Panc1 (cell line): ENCODE measurements around the gene SERPINE2. TPM values are rescaled to one million over a fixed set of nuclear protein-coding genes. Genes with fewer than 3 reads are reported as not detected.

Experiments used
- ATAC-seq: fragments of 200-7000 bp; cut with Tn5 transposase; 2 replicates; pipeline ENCODE4 v1.9.1; 2020; ENCODE audit warnings: mild to moderate bottlenecking, moderate library complexity
- Bru-seq: library from RNA; stranded (reverse); fragments of 400-500 nt; gene quantifications from one replicate; lab custom pipeline; 2021; lab: Mats Ljungman, UMichigan
- BruChase-seq, 2 experiments: library from RNA; stranded (reverse); fragments of 400-500 nt; gene quantifications; one replicate each; lab custom pipeline; 2021; lab: Mats Ljungman, UMichigan
- BruUV-seq: library from RNA; stranded (reverse); fragments of 400-500 nt; replicated peaks from 2 replicates; lab custom pipeline; 2021; lab: Mats Ljungman, UMichigan
- CTCF ChIA-PET: fragments of 300-600 bp; sonication (Branson Sonifier 250); formaldehyde crosslinking; loops from one replicate; lab custom pipeline; 2022; ENCODE audit warnings: antibody characterized with exemption; lab: Charles Lee
- POLR2A ChIA-PET: fragments of 300-600 bp; sonication (Branson Sonifier 250); formaldehyde crosslinking; loops from one replicate; lab custom pipeline; 2022; ENCODE audit warnings: antibody characterized with exemption; lab: Charles Lee
- DNase-seq: peaks from one replicate; pipeline ENCODE4 v3.0.0-alpha.2; 2010; ENCODE audit warnings: low read depth, low spot score
- H3K27ac ChIP-seq: 2 replicates; pipeline ENCODE4 v1.5.1; 2011; ENCODE audit warnings: mild to moderate bottlenecking, low read length, inconsistent platforms
- H3K27me3 ChIP-seq: fragments of 200-500 bp; sonication (Bioruptor generic); 2 replicates; pipeline ENCODE4 v1.6.0; 2014; ENCODE audit warnings: low read length, inconsistent platforms; ENCODE audit not compliant: control insufficient read depth, insufficient read depth
- H3K36me3 ChIP-seq: fragments of 200-500 bp; sonication (Bioruptor generic); 2 replicates; pipeline ENCODE4 v1.5.1; 2014; ENCODE audit warnings: inconsistent platforms, mild to moderate bottlenecking, low read length, moderate library complexity; ENCODE audit not compliant: control insufficient read depth, insufficient read depth
- H3K4me1 ChIP-seq: 2 replicates; pipeline ENCODE4 v1.5.1; 2011; ENCODE audit warnings: inconsistent platforms, mild to moderate bottlenecking, low read length, moderate library complexity; ENCODE audit not compliant: control insufficient read depth, insufficient read depth
- H3K4me3 ChIP-seq, 2 experiments: 2 replicates each; pipeline ENCODE4 v1.5.1; 2011 to 2012; ENCODE audit warnings: low read depth in 2 of 2, low read length in 2 of 2, mild to moderate bottlenecking in 2 of 2, inconsistent platforms in 1 of 2, moderate library complexity in 1 of 2
- H3K9me3 ChIP-seq: fragments of 200-500 bp; sonication (Bioruptor generic); 2 replicates; pipeline ENCODE4 v1.5.1; 2014; ENCODE audit warnings: low read depth, mild to moderate bottlenecking, inconsistent platforms, low read length, moderate library complexity; ENCODE audit not compliant: control insufficient read depth, insufficient read depth
- POLR2AphosphoS5 ChIP-seq: IDR thresholded peaks from 2 replicates; pipeline ENCODE4 v1.6.1; 2012; ENCODE audit warnings: mild to moderate bottlenecking, low read depth, low read length, moderate library complexity
- SIN3A ChIP-seq: IDR thresholded peaks from 2 replicates; pipeline ENCODE4 v1.6.1; 2012; ENCODE audit warnings: low read depth, mild to moderate bottlenecking, low read length, moderate library complexity, borderline replicate concordance; ENCODE audit not compliant: insufficient read depth
- TCF7L2 ChIP-seq: IDR thresholded peaks from 2 replicates; pipeline ENCODE4 v1.6.1; 2011; ENCODE audit warnings: mild to moderate bottlenecking, low read depth, low read length, inconsistent platforms
- in situ Hi-C: cut with HindIII; loops from 2 replicates; pipeline ENCODE4 v1.10.0; 2016; ENCODE audit warnings: low sequenced_read_pairs, low pct_unique_long_range_greater_than_20kb
- intact Hi-C: fragments of 100-400 bp; cut with micrococcal nuclease; formaldehyde crosslinking; loops from one replicate; pipeline ENCODE4 v1.10.0; 2022; ENCODE audit not compliant: unreplicated experiment
- long read RNA-seq: library from polyadenylated mRNA; unstranded; transcript quantifications from one replicate; pipeline ENCODE4 v2.0.0, GENCODE V29; 2021; ENCODE audit not compliant: unreplicated experiment
- polyA plus RNA-seq: library from polyadenylated mRNA; unstranded; fragments of >200 nt; gene quantifications from one replicate; pipeline ENCODE4 v1.2.1, GENCODE V29; 2012; ENCODE audit warnings: missing spikeins; ENCODE audit not compliant: insufficient read length
- total RNA-seq: library from RNA; stranded (reverse); gene quantifications from one replicate; pipeline ENCODE4 v1.2.1, GENCODE V29; 2021; ENCODE audit not compliant: unreplicated experiment
- TF ChIP-seq, protein P1 (sequence below): fragments of 450-650 bp; IDR thresholded peaks from 2 replicates; pipeline ENCODE4 v1.5.1; 2017; ENCODE audit warnings: mild to moderate bottlenecking
- TF ChIP-seq, protein P2 (sequence below), 2 experiments: IDR thresholded peaks; 2 replicates each; pipeline ENCODE4 v1.6.1; 2011 to 2012; ENCODE audit warnings: low read depth in 2 of 2, control low read depth in 1 of 2, low read length in 1 of 2, mild to moderate bottlenecking in 1 of 2, moderate library complexity in 1 of 2; ENCODE audit not compliant: insufficient read depth in 1 of 2

Gene SERPINE2, protein sequence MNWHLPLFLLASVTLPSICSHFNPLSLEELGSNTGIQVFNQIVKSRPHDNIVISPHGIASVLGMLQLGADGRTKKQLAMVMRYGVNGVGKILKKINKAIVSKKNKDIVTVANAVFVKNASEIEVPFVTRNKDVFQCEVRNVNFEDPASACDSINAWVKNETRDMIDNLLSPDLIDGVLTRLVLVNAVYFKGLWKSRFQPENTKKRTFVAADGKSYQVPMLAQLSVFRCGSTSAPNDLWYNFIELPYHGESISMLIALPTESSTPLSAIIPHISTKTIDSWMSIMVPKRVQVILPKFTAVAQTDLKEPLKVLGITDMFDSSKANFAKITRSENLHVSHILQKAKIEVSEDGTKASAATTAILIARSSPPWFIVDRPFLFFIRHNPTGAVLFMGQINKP
- total RNA-seq (3.1 TPM), Bru-seq, nascent RNA (percentile 21 among the genes with signal in this experiment), BruChase-seq, experiment 1, labeled RNA remaining after a 2-hour chase (percentile 17 among the genes with signal in this experiment), BruChase-seq, experiment 2, labeled RNA remaining after a 6-hour chase (percentile 20 among the genes with signal in this experiment)
- polyA plus RNA-seq, result 0.64 TPM
- long read RNA-seq, partial matches to known transcripts, result 0 of 6 reads
- long read RNA-seq, other reads (novel, unspliced or antisense), result 2 of 6 reads

DNA sequence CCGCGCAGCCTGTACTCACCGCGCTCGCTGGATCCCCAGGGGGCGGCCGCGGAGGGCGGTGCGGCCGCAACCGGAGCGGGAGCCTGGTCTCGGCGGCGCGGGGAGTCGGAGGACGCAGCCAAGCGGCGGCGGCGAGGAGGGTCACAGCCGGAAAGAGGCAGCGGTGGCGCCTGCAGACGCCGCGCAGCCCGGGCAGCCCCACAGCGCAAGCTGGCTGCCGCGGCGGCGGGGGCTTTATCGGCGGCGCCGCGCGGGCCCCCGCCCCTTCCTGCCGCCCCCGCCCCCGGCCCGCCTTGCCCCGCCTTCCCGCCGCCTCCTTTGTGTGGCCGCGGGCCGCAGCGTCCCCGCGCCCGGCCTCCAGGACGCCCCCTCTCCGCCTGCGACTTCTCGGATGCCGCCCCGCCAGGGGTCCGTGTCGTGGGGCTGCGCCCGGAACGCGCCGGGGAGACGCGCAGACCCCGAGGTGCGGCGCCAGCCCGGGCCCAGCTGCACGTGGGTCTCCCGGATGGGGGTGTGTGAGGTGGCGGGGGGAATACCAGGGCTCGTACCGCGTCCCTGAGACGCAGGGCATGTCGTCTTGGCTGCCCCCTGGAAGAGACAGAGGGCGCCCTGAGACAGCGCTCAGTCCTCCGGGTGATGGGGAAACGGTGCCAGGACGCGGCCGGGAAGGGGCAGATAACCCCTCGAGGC, at the start of gene SERPINE2:
Gene SERPINE2 (minus strand): TSS at position 207 of the 690 bp plus-strand sequence. CDS start 37,386 bp downstream, outside the sequence.
- in situ Hi-C loops (no loop called here), intact Hi-C loops (loop anchor here (1.0 kb wide), 2 partner anchors 9 to 245 kb away; no protein-coding TSS in a partner anchor)
- Histone ChIP-seq H3K9me3 (no peaks in the 10 kb centered on the region), H3K27ac (no peak within 1 kb of the TSS), H3K36me3 (peaks cover 3% of the 10 kb centered on the region; the same call in 1 of the 2 replicates), H3K27me3 (peaks cover 45% of the 10 kb centered on the region), H3K4me1 (peaks cover 6% of the 10 kb centered on the region; the same call in 1 of the 2 replicates), H3K4me3 (peak within 1 kb of the TSS; percentile 53 to 64)
- no peak for TF ChIP-seq SIN3A
- TF ChIP-seq, protein P1, sequence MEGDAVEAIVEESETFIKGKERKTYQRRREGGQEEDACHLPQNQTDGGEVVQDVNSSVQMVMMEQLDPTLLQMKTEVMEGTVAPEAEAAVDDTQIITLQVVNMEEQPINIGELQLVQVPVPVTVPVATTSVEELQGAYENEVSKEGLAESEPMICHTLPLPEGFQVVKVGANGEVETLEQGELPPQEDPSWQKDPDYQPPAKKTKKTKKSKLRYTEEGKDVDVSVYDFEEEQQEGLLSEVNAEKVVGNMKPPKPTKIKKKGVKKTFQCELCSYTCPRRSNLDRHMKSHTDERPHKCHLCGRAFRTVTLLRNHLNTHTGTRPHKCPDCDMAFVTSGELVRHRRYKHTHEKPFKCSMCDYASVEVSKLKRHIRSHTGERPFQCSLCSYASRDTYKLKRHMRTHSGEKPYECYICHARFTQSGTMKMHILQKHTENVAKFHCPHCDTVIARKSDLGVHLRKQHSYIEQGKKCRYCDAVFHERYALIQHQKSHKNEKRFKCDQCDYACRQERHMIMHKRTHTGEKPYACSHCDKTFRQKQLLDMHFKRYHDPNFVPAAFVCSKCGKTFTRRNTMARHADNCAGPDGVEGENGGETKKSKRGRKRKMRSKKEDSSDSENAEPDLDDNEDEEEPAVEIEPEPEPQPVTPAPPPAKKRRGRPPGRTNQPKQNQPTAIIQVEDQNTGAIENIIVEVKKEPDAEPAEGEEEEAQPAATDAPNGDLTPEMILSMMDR, result peak; percentile 76
- ChIA-PET CTCF (no interaction called here), POLR2A (no interaction called here)
- no TSS peak for BruUV-seq
- ATAC-seq, result peak; percentile 89
- no peak for DNase-seq

DNA sequence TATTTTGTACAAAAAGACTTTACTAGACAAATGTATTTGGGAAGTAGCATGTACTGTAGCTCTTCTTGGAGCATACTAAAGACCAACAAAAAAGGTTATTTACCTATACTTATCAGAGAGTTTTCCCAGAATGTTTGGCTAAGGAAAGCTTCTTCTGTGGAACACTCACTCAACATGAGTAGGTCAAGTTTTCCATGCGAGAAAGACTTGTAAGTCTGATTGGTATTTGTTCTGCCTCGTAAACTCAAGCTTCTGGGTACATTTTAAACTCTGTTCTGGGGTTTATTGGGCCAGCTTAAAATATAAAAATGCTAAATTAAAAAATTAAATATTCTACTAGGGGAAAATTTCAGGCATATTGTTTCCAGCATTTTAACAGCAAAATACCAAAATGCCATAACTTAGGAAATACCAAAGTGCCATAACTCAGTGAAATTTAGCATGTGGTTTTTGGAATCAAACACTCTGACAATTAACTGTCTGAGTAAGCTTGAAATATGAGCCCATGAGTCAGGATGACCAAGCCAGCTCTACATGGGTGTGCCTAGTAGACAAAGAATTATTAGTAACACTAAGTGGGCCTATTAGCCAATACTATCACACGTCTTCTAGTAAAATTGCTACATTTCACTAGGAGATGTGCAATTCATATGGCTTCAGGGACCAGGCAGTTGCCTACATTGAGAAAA, 47.3 kb upstream of the SERPINE2 start:
- Histone ChIP-seq H3K27me3 (no peaks in the 10 kb centered on the region), H3K4me3 (no peak overlapping the region), H3K9me3 (no peaks in the 10 kb centered on the region), H3K27ac (no peak overlapping the region), H3K4me1 (no peaks in the 10 kb centered on the region), H3K36me3 (no peaks in the 10 kb centered on the region)
- DNase-seq (peak; percentile 54), ATAC-seq (no peak)
- BruUV-seq, result no TSS peak
- TF ChIP-seq TCF7L2, result no peak
- TF ChIP-seq, protein P1, result no peak
- no peak for TF ChIP-seq POLR2AphosphoS5
- TF ChIP-seq, protein P2, sequence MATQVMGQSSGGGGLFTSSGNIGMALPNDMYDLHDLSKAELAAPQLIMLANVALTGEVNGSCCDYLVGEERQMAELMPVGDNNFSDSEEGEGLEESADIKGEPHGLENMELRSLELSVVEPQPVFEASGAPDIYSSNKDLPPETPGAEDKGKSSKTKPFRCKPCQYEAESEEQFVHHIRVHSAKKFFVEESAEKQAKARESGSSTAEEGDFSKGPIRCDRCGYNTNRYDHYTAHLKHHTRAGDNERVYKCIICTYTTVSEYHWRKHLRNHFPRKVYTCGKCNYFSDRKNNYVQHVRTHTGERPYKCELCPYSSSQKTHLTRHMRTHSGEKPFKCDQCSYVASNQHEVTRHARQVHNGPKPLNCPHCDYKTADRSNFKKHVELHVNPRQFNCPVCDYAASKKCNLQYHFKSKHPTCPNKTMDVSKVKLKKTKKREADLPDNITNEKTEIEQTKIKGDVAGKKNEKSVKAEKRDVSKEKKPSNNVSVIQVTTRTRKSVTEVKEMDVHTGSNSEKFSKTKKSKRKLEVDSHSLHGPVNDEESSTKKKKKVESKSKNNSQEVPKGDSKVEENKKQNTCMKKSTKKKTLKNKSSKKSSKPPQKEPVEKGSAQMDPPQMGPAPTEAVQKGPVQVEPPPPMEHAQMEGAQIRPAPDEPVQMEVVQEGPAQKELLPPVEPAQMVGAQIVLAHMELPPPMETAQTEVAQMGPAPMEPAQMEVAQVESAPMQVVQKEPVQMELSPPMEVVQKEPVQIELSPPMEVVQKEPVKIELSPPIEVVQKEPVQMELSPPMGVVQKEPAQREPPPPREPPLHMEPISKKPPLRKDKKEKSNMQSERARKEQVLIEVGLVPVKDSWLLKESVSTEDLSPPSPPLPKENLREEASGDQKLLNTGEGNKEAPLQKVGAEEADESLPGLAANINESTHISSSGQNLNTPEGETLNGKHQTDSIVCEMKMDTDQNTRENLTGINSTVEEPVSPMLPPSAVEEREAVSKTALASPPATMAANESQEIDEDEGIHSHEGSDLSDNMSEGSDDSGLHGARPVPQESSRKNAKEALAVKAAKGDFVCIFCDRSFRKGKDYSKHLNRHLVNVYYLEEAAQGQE (IDR thresholded peaks at IDR 0.05; ENCODE audit: insufficient read depth in 1 of 2, low read depth in 2 of 2, low read length in 1 of 2), result no peak
- no peak for TF ChIP-seq SIN3A
- POLR2A ChIA-PET, result interaction anchor here (0.7 kb wide), 1 partner anchor 901 kb away, joined by 4 read pairs; no protein-coding TSS in a partner anchor
- intact Hi-C loops, result no loop called here
- in situ Hi-C loops, result no loop called here
- CTCF ChIA-PET, result interaction anchor here (0.6 kb wide), 1 partner anchor 77 kb away, joined by 3 read pairs; no protein-coding TSS in a partner anchor
